Measurements from ENCODE around the gene EXOC2. TPM values are rescaled to one million over a fixed set of nuclear protein-coding genes. Genes with fewer than 3 reads are reported as not detected.

EXOC2 gene
- total RNA-seq, 1 experiment from 2014 or later, result 24.5 TPM

DNA sequence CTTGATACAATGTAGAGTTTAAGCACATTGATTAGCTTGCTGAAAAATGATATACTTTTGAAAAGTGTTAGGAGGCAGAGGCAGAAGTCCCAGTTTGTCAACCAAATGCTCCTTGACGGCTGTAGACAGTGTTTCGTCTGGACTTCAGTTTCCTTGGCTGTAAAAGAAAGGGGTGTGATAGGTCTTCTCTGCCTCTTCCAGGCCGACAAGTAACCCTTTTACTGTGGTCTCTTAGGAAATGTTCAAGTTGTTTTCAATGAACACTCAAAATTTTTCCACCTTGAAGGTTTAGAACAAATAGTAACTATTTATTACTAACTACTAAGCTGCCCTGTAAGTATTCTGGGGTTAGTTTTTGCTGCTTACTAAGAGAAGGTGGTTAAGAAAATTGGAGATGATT, 179.0 kb downstream of the EXOC2 start:
- Histone ChIP-seq H3K9me2 (ENCODE audit: insufficient read depth) (no peaks in the 10 kb centered on the region), H4K20me1 (ENCODE audit: insufficient read depth) (no peaks in the 10 kb centered on the region), H3K9ac (ENCODE audit: low read length) (no peak overlapping the region), H2AFZ (ENCODE audit: low read depth, low read length, poor library complexity, severe bottlenecking) (no peak overlapping the region), H3K4me1 (ENCODE audit: control insufficient read depth in 1 of 2, insufficient read depth in 2 of 2, low read length in 2 of 2) (no peaks in the 10 kb centered on the region), H3K27me3 (ENCODE audit: insufficient read depth, low read length) (no peaks in the 10 kb centered on the region), H3K4me2 (ENCODE audit: low read length) (no peak overlapping the region), H3K27ac (ENCODE audit: low read depth, low read length) (no peak overlapping the region), H3K79me2 (ENCODE audit: insufficient read depth, low read length) (no peaks in the 10 kb centered on the region), H3K9me3 (ENCODE audit: control insufficient read depth in 1 of 2, insufficient read depth in 1 of 2, low read depth in 1 of 2, low read length in 2 of 2) (no peaks in the 10 kb centered on the region), H3K36me3 (ENCODE audit: control insufficient read depth in 1 of 2, insufficient read depth in 2 of 2, low read length in 2 of 2) (no peaks in the 10 kb centered on the region), H3K4me3 (replicated peaks in 1 of 2; ENCODE audit: low read depth in 1 of 2, low read length in 2 of 2) (no peak overlapping the region)
- no peak for DNase-seq (ENCODE audit: low read depth, low spot score)
- CTCF ChIA-PET, result no interaction called here
- intact Hi-C loops (cut with micrococcal nuclease), result no loop called here
- RAD21 ChIA-PET (ENCODE audit: low non-redundant PET in 1 of 2, low total read pairs in 2 of 2, uncharacterized antibody in 2 of 2, unreplicated experiment in 2 of 2), result no interaction called here
- no peak for ATAC-seq
- BruUV-seq (replicated peaks), result no TSS peak
- POLR2A ChIA-PET, result no interaction called here
- TF ChIP-seq POLR2A (IDR thresholded peaks at IDR 0.05; ENCODE audit: borderline replicate concordance, extremely low read depth, insufficient read depth, insufficient read length), result no peak
- TF ChIP-seq SRF (IDR thresholded peaks at IDR 0.05; ENCODE audit: low read depth), result no peak
- TF ChIP-seq RAD21 (IDR thresholded peaks at IDR 0.05; ENCODE audit: low read depth), result no peak
- TF ChIP-seq, protein P1, sequence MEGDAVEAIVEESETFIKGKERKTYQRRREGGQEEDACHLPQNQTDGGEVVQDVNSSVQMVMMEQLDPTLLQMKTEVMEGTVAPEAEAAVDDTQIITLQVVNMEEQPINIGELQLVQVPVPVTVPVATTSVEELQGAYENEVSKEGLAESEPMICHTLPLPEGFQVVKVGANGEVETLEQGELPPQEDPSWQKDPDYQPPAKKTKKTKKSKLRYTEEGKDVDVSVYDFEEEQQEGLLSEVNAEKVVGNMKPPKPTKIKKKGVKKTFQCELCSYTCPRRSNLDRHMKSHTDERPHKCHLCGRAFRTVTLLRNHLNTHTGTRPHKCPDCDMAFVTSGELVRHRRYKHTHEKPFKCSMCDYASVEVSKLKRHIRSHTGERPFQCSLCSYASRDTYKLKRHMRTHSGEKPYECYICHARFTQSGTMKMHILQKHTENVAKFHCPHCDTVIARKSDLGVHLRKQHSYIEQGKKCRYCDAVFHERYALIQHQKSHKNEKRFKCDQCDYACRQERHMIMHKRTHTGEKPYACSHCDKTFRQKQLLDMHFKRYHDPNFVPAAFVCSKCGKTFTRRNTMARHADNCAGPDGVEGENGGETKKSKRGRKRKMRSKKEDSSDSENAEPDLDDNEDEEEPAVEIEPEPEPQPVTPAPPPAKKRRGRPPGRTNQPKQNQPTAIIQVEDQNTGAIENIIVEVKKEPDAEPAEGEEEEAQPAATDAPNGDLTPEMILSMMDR (IDR thresholded peaks at IDR 0.05 in 2 of 3, conservative IDR thresholded peaks at IDR 0.05 in 1 of 3; ENCODE audit: borderline replicate concordance in 1 of 3, insufficient read depth in 1 of 3, low read depth in 2 of 3, low read length in 2 of 3), result no peak
- TF ChIP-seq EZH2 (IDR thresholded peaks at IDR 0.05), result no peak
- TF ChIP-seq FOSL1 (IDR thresholded peaks at IDR 0.05; ENCODE audit: low read depth), result no peak
- no peak for TF ChIP-seq ZFX (IDR thresholded peaks at IDR 0.05)
- TF ChIP-seq, protein P2, sequence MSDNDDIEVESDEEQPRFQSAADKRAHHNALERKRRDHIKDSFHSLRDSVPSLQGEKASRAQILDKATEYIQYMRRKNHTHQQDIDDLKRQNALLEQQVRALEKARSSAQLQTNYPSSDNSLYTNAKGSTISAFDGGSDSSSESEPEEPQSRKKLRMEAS (IDR thresholded peaks at IDR 0.05), result no peak
- no peak for TF ChIP-seq CEBPB (IDR thresholded peaks at IDR 0.05; ENCODE audit: low read depth)
- no peak for TF ChIP-seq REST (IDR thresholded peaks at IDR 0.05; ENCODE audit: low read depth)
- TF ChIP-seq JUND (IDR thresholded peaks at IDR 0.05), result no peak

Measured in HCT116 (cell line).